Activated CD4-positive, CD25-positive, alpha-beta regulatory T cell treated with anti-CD3 and anti-CD28 coated beads, Interleukin-2, amount 50 U/mL, for 16 hours (primary cell): ENCODE data around the gene DIPK1B.

Experiments used
- DNase-seq: peaks from one replicate; pipeline ENCODE4 v3.0.0-alpha.2; 2020; ENCODE audit warnings: low read depth, low spot score

Gene DIPK1B

GRCh38 chr9:136686794-136687711 lies 25.3 kb upstream of the DIPK1B start, which contains the start of gene AGPAT2:
TSS of gene AGPAT2 (minus strand) at chr9:136687457. CDS start at chr9:136687357, 100 bp downstream.
- DNase-seq: no peak

GRCh38 chr9:136687721-136688223 lies 24.6 kb upstream of the DIPK1B start:
- DNase-seq: no peak

GRCh38 chr9:136688274-136689107 lies 23.9 kb upstream of the DIPK1B start:
- no peak for DNase-seq

- no peak for DNase-seq
Observed at GRCh38 chr9:136689108-136689460, 23.3 kb upstream of the DIPK1B start.

- no peak for DNase-seq
Observed at GRCh38 chr9:136690104-136690805, 22.1 kb upstream of the DIPK1B start.

GRCh38 chr9:136690806-136691261 lies 21.5 kb upstream of the DIPK1B start:
- no peak for DNase-seq

- DNase-seq: no peak
Observed at GRCh38 chr9:136691316-136692184, 20.8 kb upstream of the DIPK1B start.

- no peak for DNase-seq
Observed at GRCh38 chr9:136692185-136693134, 19.9 kb upstream of the DIPK1B start.

GRCh38 chr9:136693135-136693489 lies 19.3 kb upstream of the DIPK1B start:
- DNase-seq: no peak

- DNase-seq: no peak
Observed at GRCh38 chr9:136693490-136694162, 18.7 kb upstream of the DIPK1B start.

GRCh38 chr9:136694163-136694871 lies 18.1 kb upstream of the DIPK1B start:
- DNase-seq: no peak

- no peak for DNase-seq
Observed at GRCh38 chr9:136694872-136695247, 17.5 kb upstream of the DIPK1B start.

GRCh38 chr9:136695435-136695895 lies 16.9 kb upstream of the DIPK1B start:
- DNase-seq: no peak

GRCh38 chr9:136695955-136696354 lies 16.4 kb upstream of the DIPK1B start:
- no peak for DNase-seq

GRCh38 chr9:136696502-136696901 lies 15.9 kb upstream of the DIPK1B start:
- DNase-seq: no peak

GRCh38 chr9:136697146-136697820 lies 15.1 kb upstream of the DIPK1B start:
- DNase-seq: no peak

GRCh38 chr9:136697821-136698526 lies 14.4 kb upstream of the DIPK1B start:
- DNase-seq: no peak
